Activated CD4-positive, alpha-beta T cell treated with anti-CD3 and anti-CD28 coated beads for 24 hours (primary cell): ENCODE data around the gene HOXB2.

Experiments
- DNase-seq, 2 donors: peaks; one replicate each; pipeline ENCODE4 v3.0.0-alpha.2; 2020; ENCODE audit warnings: low read depth in 2 of 2

Gene HOXB2

GRCh38 chr17:48545022-48545375 is at the start of gene HOXB2:
TSS of gene HOXB2 (minus strand) at chr17:48545109. CDS start at chr17:48544911, 198 bp downstream.
- no peak for DNase-seq

GRCh38 chr17:48593840-48594537 is 49.1 kb upstream of the HOXB2 start:
- peak; percentile 79 to 80 for DNase-seq

GRCh38 chr17:48593126-48593829 is 48.4 kb upstream of the HOXB2 start, which contains the start of gene HOXB5:
TSS of gene HOXB5 (minus strand) at chr17:48593779. CDS start at chr17:48593682, 97 bp downstream.
- DNase-seq = no peak

- no peak for DNase-seq
Observed at GRCh38 chr17:48592577-48592976, 47.7 kb upstream of the HOXB2 start.

- DNase-seq = no peak
Observed at GRCh38 chr17:48592057-48592514, 47.2 kb upstream of the HOXB2 start.

GRCh38 chr17:48591255-48592056 is 46.5 kb upstream of the HOXB2 start:
- DNase-seq = no peak

GRCh38 chr17:48590607-48591161 is 45.8 kb upstream of the HOXB2 start:
- no peak for DNase-seq

- DNase-seq = no peak
Observed at GRCh38 chr17:48589831-48590606, 45.1 kb upstream of the HOXB2 start, which contains the start of gene HOXB3. TSS of gene HOXB3 (minus strand) at chr17:48590241. CDS start at chr17:48552474, 37,767 bp downstream.

- DNase-seq = no peak
Observed at GRCh38 chr17:48589060-48589830, 44.3 kb upstream of the HOXB2 start.

GRCh38 chr17:48588528-48588927 is 43.6 kb upstream of the HOXB2 start:
- DNase-seq = no peak

GRCh38 chr17:48588074-48588415 is 43.1 kb upstream of the HOXB2 start:
- DNase-seq = no peak

GRCh38 chr17:48587276-48588073 is 42.6 kb upstream of the HOXB2 start:
- no peak for DNase-seq

GRCh38 chr17:48586355-48587258 is 41.7 kb upstream of the HOXB2 start:
- DNase-seq = no peak

- DNase-seq = no peak
Observed at GRCh38 chr17:48584223-48584741, 39.4 kb upstream of the HOXB2 start.

- no peak for DNase-seq
Observed at GRCh38 chr17:48583708-48584222, 38.9 kb upstream of the HOXB2 start.

- DNase-seq = no peak
Observed at GRCh38 chr17:48582750-48583069, 37.8 kb upstream of the HOXB2 start.

- no peak for DNase-seq
Observed at GRCh38 chr17:48579760-48580554, 35.0 kb upstream of the HOXB2 start.

- no peak for DNase-seq
Observed at GRCh38 chr17:48579471-48579759, 34.5 kb upstream of the HOXB2 start.
